WTC11 (cell line): ENCODE measurements around the gene C1QTNF8. TPM values are rescaled to one million over a fixed set of nuclear protein-coding genes. Genes with fewer than 3 reads are reported as not detected.

Experiments used
- ATAC-seq: fragments of 200-7000 bp; cut with Tn5 transposase; 2 replicates; pipeline ENCODE4 v1.10.0; 2021; ENCODE audit warnings: mild to moderate bottlenecking, moderate library complexity
- CTCF ChIA-PET: fragments of 300-600 bp; sonication (Branson Sonifier 250); formaldehyde crosslinking; loops from one replicate; lab custom pipeline; 2021; ENCODE audit warnings: antibody characterized with exemption; lab: Charles Lee
- POLR2A ChIA-PET: fragments of 350-600 bp; sonication (Branson Sonifier 250); formaldehyde crosslinking; loops from one replicate; lab custom pipeline; 2021; ENCODE audit warnings: antibody characterized with exemption; lab: Charles Lee
- DNase-seq: peaks from one replicate; pipeline ENCODE4 v3.0.0; 2021; ENCODE audit warnings: low spot score
- H3K27ac Mint-ChIP-seq: 2 replicates; pipeline ENCODE4 v1.8.0; 2021; ENCODE audit warnings: mixed read lengths
- H3K27me3 Mint-ChIP-seq: 2 replicates; pipeline ENCODE4 v1.8.0; 2021; ENCODE audit warnings: low read depth, mild to moderate bottlenecking, moderate library complexity, mixed read lengths
- H3K36me3 Mint-ChIP-seq: 2 replicates; pipeline ENCODE4 v1.8.0; 2021; ENCODE audit warnings: mixed read lengths
- H3K4me1 Mint-ChIP-seq: 2 replicates; pipeline ENCODE4 v1.8.0; 2022; ENCODE audit warnings: mixed read lengths
- H3K4me3 Mint-ChIP-seq: 2 replicates; pipeline ENCODE4 v1.8.0; 2021; ENCODE audit warnings: mild to moderate bottlenecking, moderate library complexity, mixed read lengths
- H3K9me3 Mint-ChIP-seq: 2 replicates; pipeline ENCODE4 v1.8.0; 2021; ENCODE audit warnings: mixed read lengths
- ATF1 ChIP-seq: sonication (generic); formaldehyde crosslinking; IDR thresholded peaks from 2 replicates; pipeline ENCODE4 v1.8.1; 2023; ENCODE audit warnings: mild to moderate bottlenecking, moderate library complexity, missing genetic modification reagents
- ATF6 ChIP-seq: sonication (generic); formaldehyde crosslinking; IDR thresholded peaks from 2 replicates; pipeline ENCODE4 v1.8.1; 2023; ENCODE audit warnings: mild to moderate bottlenecking, missing genetic modification reagents
- CDX4 ChIP-seq: fragments of 250-450 bp; sonication (Bioruptor Pico); IDR thresholded peaks from 2 replicates; pipeline ENCODE4 v1.9.0; 2021; ENCODE audit warnings: moderate library complexity, mild to moderate bottlenecking, inconsistent platforms, borderline replicate concordance
- E2F5 ChIP-seq: sonication (generic); formaldehyde crosslinking; IDR thresholded peaks from 2 replicates; pipeline ENCODE4 v1.8.1; 2022; ENCODE audit warnings: mild to moderate bottlenecking, moderate library complexity, missing genetic modification reagents
- EMX1 ChIP-seq: fragments of 250-450 bp; sonication (Bioruptor Pico); IDR thresholded peaks from 2 replicates; pipeline ENCODE4 v1.8.0; 2021; ENCODE audit warnings: mild to moderate bottlenecking
- ESRRA ChIP-seq: sonication (generic); formaldehyde crosslinking; IDR thresholded peaks from 2 replicates; pipeline ENCODE4 v1.8.1; 2022; ENCODE audit warnings: mild to moderate bottlenecking, missing genetic modification reagents, borderline replicate concordance
- NR1H2 ChIP-seq: sonication (generic); formaldehyde crosslinking; IDR thresholded peaks from 2 replicates; pipeline ENCODE4 v1.9.0; 2021; ENCODE audit warnings: mild to moderate bottlenecking, moderate library complexity, missing genetic modification reagents
- PREB ChIP-seq: sonication (generic); formaldehyde crosslinking; IDR thresholded peaks from 2 replicates; pipeline ENCODE4 v1.8.1; 2022; ENCODE audit warnings: mild to moderate bottlenecking, missing genetic modification reagents, moderate library complexity, borderline replicate concordance
- RORB ChIP-seq: fragments of 250-450 bp; sonication (Bioruptor Pico); IDR thresholded peaks from 2 replicates; pipeline ENCODE4 v1.9.0; 2021; ENCODE audit warnings: mild to moderate bottlenecking
- TP53 ChIP-seq: sonication (generic); formaldehyde crosslinking; IDR thresholded peaks from 2 replicates; pipeline ENCODE4 v1.8.1; 2023; ENCODE audit warnings: mild to moderate bottlenecking, missing genetic modification reagents
- USF1 ChIP-seq: sonication (generic); formaldehyde crosslinking; IDR thresholded peaks from 2 replicates; pipeline ENCODE4 v1.8.0; 2022; ENCODE audit warnings: mild to moderate bottlenecking, missing genetic modification reagents
- total RNA-seq: library from RNA; stranded (reverse); gene quantifications from 3 replicates; pipeline ENCODE4 v1.2.3, GENCODE V29; 2021
- TF ChIP-seq, protein P1 (sequence below): fragments of 200-600 bp; IDR thresholded peaks from 2 replicates; pipeline ENCODE4 v1.8.0; 2022; ENCODE audit warnings: antibody characterized with exemption

The C1QTNF8 gene
- total RNA-seq, 1 experiment from 2014 or later, result 0.13 TPM

- no peak for TF ChIP-seq NR1H2 (CRISPR knock-in tag)
- TF ChIP-seq EMX1 (CRISPR knock-in tag), result no peak
- TF ChIP-seq USF1 (CRISPR knock-in tag), result no peak
- no peak for TF ChIP-seq RORB (CRISPR knock-in tag)
Measured at GRCh38 chr16:1042049-1042744, 53.8 kb downstream of the C1QTNF8 start (continued).

DNA sequence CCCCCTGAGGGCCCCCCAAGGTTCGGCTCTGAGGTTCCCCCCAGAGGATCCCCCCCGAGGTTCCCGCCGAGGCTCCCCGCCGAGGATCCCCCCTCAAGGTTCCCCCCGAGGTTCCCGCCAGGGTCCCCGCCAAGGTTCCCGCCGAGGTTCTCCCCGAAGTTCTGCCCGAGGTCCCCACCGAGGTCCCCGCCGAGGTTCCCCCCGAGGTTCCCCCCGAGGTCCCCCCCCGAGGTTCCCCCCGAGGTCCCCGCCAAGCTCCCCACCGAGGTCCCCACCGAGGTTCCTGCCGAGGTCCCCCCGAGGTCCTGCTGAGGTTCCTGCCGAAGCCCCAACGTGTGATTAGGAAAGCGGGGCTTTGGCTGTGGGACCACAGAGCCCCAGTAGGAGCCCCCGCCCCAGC lies 55.7 kb downstream of the C1QTNF8 start:
- no peaks in the 10 kb centered on the region for H3K4me1 Mint-ChIP-seq
- no peak for DNase-seq
- no peak overlapping the region for H3K27ac Mint-ChIP-seq
- POLR2A ChIA-PET, result no interaction called here
- no peak for TF ChIP-seq CDX4 (CRISPR knock-in tag)
- TF ChIP-seq, all 79 proteins: peak for 0
- Mint-ChIP-seq H3K9me3 (peaks cover 9% of the 10 kb centered on the region), H3K27me3 (no peaks in the 10 kb centered on the region), H3K4me3 (no peak overlapping the region), H3K36me3 (no peaks in the 10 kb centered on the region)
- CTCF ChIA-PET, result interaction anchor here (1.4 kb wide), 1 partner anchor 17 kb away, joined by 6 read pairs; no protein-coding TSS in a partner anchor
- no peak for ATAC-seq

DNA sequence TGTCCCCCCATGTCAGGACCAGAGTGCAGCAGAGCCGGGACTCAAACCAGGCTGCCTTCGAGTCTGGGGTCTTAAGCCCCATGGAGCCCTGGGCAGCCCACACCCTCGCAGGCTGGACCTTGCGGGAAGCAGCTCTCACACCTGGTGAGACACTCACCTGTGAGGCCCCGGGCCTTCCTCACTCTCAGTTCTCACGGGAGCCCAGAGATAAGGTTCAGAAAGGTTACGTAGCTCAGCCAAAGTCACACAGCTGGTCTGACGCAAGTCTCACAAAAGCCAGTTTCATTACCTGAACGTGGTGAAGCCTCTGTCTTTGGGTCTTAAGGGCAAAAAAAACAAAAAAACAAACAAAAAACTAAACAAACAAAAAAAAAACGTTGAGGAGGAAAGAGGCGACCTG lies 56.3 kb downstream of the C1QTNF8 start:
- TF ChIP-seq ATF1 (CRISPR knock-in tag), result no peak
- TF ChIP-seq, protein P1, sequence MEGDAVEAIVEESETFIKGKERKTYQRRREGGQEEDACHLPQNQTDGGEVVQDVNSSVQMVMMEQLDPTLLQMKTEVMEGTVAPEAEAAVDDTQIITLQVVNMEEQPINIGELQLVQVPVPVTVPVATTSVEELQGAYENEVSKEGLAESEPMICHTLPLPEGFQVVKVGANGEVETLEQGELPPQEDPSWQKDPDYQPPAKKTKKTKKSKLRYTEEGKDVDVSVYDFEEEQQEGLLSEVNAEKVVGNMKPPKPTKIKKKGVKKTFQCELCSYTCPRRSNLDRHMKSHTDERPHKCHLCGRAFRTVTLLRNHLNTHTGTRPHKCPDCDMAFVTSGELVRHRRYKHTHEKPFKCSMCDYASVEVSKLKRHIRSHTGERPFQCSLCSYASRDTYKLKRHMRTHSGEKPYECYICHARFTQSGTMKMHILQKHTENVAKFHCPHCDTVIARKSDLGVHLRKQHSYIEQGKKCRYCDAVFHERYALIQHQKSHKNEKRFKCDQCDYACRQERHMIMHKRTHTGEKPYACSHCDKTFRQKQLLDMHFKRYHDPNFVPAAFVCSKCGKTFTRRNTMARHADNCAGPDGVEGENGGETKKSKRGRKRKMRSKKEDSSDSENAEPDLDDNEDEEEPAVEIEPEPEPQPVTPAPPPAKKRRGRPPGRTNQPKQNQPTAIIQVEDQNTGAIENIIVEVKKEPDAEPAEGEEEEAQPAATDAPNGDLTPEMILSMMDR, result no peak
- no peak for TF ChIP-seq ATF6 (CRISPR knock-in tag)
- no peak for TF ChIP-seq ESRRA (CRISPR knock-in tag)
- no peak for TF ChIP-seq TP53 (CRISPR knock-in tag)
- TF ChIP-seq E2F5 (CRISPR knock-in tag), result no peak
- TF ChIP-seq PREB (CRISPR knock-in tag), result no peak
- TF ChIP-seq, all 79 proteins: peak for 0
- Mint-ChIP-seq H3K27me3 (no peaks in the 10 kb centered on the region), H3K9me3 (peaks cover 9% of the 10 kb centered on the region), H3K4me1 (no peaks in the 10 kb centered on the region), H3K4me3 (no peak overlapping the region), H3K36me3 (no peaks in the 10 kb centered on the region), H3K27ac (0 out of 2 replicates have a peak overlapping the region, but pooled peaks have one; percentile 68)
- ATAC-seq (no peak), DNase-seq (no peak)
- CTCF ChIA-PET, result interaction anchor here (1.4 kb wide), 1 partner anchor 17 kb away, joined by 6 read pairs; no protein-coding TSS in a partner anchor
- POLR2A ChIA-PET, result no interaction called here
